GM12873 (cell line): ENCODE measurements around the gene FAM174C.

Source experiments
- TF ChIP-seq, protein P1 (sequence below): IDR thresholded peaks from 2 replicates; pipeline ENCODE4 v1.5.1; 2012; ENCODE audit warnings: low read depth, mild to moderate bottlenecking, moderate library complexity, low read length, control low read depth; ENCODE audit not compliant: insufficient read depth; ENCODE audit errors: missing control alignments

The FAM174C gene

DNA sequence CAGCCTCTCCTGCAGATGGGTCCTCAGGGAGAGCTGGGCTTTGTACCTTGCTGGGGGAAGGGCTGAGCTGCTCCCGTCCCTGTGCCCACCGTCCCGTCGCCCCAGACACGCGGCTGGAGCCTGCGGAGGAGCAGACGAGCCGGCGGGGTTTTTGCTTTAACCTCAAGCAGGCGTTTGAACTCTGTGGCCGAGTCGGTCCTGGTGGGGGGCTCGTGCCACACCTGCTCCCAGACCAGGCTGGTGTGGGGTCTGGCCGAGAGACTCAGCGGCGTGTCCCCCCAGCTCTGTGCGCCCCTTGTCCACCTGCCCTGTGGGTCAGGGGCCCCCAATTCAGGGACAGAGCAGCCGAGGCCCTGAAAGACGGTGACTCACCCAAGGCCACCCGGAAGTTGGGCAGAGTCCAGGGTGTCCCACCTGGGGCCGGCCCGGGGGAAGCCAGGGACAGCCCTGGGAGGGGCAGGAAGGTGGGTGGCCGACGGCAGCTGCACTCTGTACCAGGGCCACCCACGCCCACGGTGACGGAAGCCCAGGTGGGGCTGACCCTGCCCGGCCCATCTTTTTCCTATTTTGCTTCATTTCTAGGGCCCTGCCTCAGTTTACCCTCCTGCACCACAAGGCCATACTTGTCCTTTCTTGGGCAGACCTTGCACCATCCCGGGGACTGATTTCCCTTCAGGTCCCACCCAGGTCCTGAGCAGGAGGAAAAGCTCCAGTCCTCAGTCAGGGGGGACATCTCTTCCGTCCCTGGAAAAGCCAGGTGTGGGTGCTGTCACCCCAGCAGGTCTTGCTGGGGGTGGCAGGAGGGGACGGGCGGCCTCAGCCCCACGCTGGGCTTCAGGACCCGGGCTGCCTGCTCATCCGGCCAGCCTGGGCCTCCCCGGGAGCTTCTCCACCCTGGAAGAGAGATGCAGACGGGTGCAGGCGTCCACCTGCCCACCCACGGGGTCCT is 15.6 kb downstream of the FAM174C start:
- TF ChIP-seq, protein P1, sequence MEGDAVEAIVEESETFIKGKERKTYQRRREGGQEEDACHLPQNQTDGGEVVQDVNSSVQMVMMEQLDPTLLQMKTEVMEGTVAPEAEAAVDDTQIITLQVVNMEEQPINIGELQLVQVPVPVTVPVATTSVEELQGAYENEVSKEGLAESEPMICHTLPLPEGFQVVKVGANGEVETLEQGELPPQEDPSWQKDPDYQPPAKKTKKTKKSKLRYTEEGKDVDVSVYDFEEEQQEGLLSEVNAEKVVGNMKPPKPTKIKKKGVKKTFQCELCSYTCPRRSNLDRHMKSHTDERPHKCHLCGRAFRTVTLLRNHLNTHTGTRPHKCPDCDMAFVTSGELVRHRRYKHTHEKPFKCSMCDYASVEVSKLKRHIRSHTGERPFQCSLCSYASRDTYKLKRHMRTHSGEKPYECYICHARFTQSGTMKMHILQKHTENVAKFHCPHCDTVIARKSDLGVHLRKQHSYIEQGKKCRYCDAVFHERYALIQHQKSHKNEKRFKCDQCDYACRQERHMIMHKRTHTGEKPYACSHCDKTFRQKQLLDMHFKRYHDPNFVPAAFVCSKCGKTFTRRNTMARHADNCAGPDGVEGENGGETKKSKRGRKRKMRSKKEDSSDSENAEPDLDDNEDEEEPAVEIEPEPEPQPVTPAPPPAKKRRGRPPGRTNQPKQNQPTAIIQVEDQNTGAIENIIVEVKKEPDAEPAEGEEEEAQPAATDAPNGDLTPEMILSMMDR = no peak

DNA sequence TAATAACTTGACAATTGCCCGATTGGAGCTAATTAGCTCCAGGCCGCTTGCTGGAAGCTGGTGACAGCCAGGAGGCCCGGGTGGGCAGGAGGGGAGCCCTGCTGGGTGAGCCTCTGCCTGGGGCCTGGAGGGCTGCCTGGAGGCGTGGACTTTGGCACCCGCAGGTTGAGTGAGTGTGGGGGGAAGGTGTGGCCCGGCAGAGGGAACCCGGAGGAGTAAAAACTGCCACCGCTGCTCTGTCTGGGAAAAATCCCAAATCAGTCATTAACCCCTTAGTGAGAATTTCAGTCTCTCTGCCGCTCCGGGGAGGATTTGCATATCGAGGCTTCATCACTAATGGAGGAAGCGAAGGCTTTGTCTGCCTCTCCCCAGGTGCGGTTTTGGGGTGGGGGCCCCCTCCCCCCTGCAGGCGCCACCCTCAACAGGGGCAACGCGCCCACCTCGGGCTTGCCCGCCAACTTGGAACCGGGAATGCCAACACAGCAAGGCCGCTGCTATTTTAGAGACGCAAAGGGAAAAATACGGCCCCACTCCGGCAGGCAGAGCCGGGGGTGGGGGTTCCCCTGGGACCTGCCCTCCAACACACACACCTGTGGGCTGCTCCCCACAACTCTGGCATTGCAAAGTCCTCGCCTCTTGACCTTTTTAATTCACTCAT is 16.6 kb downstream of the FAM174C start:
- TF ChIP-seq, protein P1 = no peak

DNA sequence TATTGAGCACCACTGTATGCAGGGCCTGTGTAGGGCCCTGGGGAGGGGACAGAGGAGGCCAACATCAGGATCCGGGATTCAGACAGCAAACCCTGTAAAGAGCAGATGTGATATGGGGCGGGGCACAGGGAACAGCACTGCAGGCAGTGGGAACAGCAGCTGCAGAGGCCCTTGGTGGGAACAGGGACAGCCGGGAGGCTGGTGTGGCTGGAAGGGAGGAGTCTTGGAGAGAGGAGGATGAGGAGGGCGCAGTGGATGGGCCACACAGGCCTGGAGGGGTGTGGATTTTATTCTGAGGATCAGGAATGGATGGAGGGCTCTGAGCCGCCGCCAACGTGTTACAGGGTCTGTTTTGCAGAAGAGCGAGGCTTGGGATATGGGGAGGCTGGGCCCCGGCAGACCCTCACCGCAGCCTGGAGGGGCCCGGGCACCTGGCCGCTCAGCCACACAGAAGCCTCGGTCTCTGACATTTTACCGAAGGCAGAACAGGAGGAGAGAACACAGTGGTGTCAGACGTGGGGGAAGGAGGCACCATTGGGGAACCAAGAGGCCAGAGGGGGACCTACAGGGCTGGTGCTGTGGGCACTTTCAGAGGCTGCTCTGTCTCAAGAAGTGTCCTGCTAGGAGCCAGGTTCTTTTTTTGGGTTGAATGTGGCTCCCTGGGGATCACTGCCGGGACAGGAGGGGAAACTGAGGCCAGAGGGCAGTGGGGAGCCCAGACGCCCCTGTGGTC is 17.3 kb downstream of the FAM174C start:
- TF ChIP-seq, protein P1 = no peak

DNA sequence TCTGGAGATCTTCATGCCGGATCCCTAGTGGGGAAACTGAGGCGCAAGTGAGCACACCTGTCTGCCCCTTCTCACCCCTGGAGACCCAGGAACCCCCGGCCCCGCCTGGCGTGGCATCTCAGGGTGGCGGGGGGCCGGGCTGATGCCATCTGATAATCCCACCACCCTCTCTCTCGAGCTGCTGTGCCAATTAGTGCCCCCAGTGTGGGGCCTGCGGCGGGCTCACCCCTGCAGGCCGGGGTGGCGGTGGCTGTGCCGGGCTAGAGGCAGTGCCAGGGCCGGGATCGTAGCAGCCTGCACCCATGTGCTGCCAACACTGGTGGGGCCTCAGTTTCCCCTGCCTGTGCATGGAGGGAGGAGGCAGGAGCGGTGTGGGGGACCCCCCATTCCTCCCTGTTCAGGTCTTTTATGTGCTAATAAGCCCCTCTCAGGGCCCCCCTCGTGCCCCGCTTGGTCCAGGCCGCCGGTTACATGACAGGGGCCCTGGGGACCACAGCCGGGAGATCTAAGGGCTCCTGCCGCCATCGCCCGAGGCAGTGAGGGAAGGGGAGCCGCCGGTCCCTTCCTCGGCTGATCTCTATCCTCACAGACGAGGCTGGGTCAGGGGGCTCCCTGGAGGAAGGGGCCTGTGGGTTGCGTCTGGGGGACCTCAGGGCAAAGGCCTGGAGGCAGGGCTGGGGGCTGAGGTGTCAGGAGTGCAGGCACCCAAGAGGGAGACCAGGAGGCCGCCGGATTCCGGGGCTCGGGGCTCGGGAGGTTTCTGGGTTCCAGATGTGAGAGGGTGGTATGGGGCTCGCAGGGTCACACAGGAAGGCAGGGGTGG is 18.7 kb downstream of the FAM174C start:
- TF ChIP-seq, protein P1 = no peak

DNA sequence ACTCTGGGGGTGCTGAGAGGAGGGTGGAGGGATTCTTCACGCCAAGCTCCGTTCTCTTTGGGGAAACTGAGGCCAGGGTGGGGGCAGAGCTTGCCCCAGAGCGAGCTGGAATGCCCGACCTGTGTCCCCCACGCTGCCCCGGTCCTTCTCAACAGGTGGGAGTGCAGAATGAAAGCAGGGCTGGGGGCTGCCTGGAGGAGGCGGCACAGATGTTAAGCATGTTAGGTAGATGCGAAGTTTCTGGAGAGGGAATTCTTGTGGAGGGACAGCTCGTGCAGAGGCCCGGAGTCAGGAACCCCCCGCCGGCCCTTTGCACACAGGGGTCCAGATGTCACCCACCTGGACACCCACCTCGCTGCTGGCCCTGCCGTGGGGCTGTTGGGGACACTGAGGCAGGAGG is 19.4 kb downstream of the FAM174C start:
- TF ChIP-seq, protein P1 = no peak

DNA sequence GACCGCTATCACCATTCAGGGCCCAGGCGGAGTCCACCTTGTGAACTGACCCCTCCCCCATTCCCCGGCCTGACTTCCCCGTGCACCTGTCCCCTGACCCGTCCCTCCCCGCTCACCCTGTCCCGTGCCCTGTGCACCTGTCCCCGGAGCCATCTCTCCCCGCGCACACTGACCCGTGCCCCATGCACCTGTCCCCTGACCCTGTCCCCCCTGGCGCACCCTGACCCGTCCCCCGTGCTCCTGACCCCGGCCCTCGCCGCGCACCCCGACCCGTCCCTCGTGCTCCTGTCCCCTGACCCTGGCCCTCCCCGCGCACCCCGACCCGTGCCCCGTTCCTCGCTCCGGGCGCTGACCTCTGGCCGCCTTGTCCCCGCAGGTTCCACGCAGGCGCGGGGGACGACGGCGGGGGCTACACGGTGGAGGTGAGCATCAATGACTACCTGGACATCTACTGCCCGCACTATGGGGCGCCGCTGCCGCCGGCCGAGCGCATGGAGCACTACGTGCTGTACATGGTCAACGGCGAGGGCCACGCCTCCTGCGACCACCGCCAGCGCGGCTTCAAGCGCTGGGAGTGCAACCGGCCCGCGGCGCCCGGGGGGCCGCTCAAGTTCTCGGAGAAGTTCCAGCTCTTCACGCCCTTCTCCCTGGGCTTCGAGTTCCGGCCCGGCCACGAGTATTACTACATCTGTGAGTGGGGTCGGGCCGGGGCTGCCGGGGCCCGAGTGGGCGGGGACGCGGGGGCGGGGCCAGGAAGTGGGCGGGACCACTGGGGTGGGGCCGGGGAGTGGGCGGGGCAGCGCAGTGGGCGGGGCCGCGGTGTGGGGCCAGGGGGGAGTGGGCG is 20.1 kb downstream of the FAM174C start:
- TF ChIP-seq, protein P1 = no peak
